Activated T-cell treated with anti-CD3 and anti-CD28 coated beads, Interleukin-2, amount 50 U/mL, for 72 hours (primary cell): Measurements from ENCODE around the gene BCAS4. TPM values are rescaled to one million over a fixed set of nuclear protein-coding genes. Genes with fewer than 3 reads are reported as not detected.

Experiments
- ATAC-seq, 2 donors: fragments of 150-1000 bp; cut with Tn5 transposase; replicated peaks in 1 of 2; 2 replicates each; pipeline ENCODE4 v1.10.0; 2021; ENCODE audit warnings: moderate library complexity in 2 of 2, mild to moderate bottlenecking in 1 of 2
- DNase-seq, 2 donors: peaks; one replicate each; pipeline ENCODE4 v3.0.0; 2021 to 2022; ENCODE audit warnings: mixed read lengths in 1 of 2
- H3K27ac Mint-ChIP-seq: one replicate; pipeline ENCODE4 v1.8.0; 2022; ENCODE audit warnings: mild to moderate bottlenecking, moderate library complexity, mixed read lengths
- H3K27me3 Mint-ChIP-seq: one replicate; pipeline ENCODE4 v1.8.0; 2022; ENCODE audit warnings: low read depth, mixed read lengths
- H3K36me3 Mint-ChIP-seq, 2 donors: one replicate each; pipeline ENCODE4 v1.8.0; 2022; ENCODE audit warnings: mixed read lengths in 2 of 2, mild to moderate bottlenecking in 1 of 2; ENCODE audit not compliant: insufficient read depth in 2 of 2
- H3K4me1 Mint-ChIP-seq: one replicate; pipeline ENCODE4 v1.8.0; 2022; ENCODE audit warnings: low read depth, mixed read lengths
- H3K4me3 Mint-ChIP-seq, 2 donors: one replicate each; pipeline ENCODE4 v1.8.0; 2022; ENCODE audit warnings: mild to moderate bottlenecking in 2 of 2, mixed read lengths in 2 of 2, moderate library complexity in 2 of 2
- H3K9me3 Mint-ChIP-seq, 2 donors: one replicate each; pipeline ENCODE4 v1.8.0; 2022; ENCODE audit warnings: mixed read lengths in 2 of 2
- total RNA-seq, 2 donors: library from RNA; stranded (reverse); gene quantifications; one replicate each; pipeline ENCODE4 v1.2.3, GENCODE V29; 2022

BCAS4 gene
- total RNA-seq, 2 donors from 2014 or later, result 13.6 to 26.7 TPM

GRCh38 chr20:50826121-50826520 lies 31.3 kb downstream of the BCAS4 start:
- Mint-ChIP-seq H3K27me3 (no peaks in the 10 kb centered on the region), H3K27ac (no peak overlapping the region), H3K4me1 (no peaks in the 10 kb centered on the region), H3K4me3 (no peak overlapping the region), H3K36me3 (peaks cover 0 to 4% of the 10 kb centered on the region in 2 donors), H3K9me3 (no peaks in the 10 kb centered on the region)
- DNase-seq (no peak), ATAC-seq (no peak)

DNA sequence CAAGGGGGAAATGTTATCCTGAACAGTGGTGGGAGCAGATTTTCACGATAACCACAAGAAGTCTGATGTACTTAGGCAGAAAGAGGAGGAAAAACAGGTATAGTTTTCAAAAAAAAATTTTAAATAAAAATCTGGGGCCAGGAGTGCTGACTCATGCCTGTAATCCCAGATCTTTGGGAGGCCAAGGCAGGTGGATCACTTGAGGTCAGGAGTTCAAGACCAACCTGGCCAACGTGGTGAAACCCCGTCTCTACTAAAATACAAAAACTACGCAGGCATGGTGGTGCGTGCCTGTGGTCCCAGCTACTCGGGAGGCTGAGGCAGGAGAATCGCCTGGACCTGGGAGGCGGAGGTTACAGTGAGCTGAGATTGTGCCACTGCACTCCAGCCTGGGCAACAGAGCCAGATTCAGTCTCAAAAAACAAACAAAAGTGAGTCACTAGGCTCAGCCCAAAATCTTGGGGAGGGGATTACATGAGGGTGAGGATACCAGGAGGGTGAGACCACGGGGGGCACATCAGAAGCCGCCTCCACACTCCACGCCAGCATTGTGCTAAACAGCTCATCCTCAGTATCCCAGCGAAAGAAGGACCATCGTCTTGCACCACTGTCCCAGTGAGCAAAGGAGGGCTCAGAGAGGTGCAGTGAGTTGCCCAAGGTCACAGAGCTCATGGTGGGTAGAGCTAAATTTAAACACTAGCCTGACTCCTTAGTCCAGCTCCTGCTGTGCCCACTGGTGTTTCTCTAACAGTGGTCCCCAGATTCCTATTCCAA lies 33.7 kb downstream of the BCAS4 start:
- Mint-ChIP-seq H3K9me3 (no peaks in the 10 kb centered on the region), H3K4me3 (no peak overlapping the region), H3K27me3 (no peaks in the 10 kb centered on the region), H3K36me3 (peaks cover 1 to 2% of the 10 kb centered on the region in 2 donors), H3K4me1 (no peaks in the 10 kb centered on the region), H3K27ac (no peak overlapping the region)
- DNase-seq (no peak), ATAC-seq (no peak)

DNA sequence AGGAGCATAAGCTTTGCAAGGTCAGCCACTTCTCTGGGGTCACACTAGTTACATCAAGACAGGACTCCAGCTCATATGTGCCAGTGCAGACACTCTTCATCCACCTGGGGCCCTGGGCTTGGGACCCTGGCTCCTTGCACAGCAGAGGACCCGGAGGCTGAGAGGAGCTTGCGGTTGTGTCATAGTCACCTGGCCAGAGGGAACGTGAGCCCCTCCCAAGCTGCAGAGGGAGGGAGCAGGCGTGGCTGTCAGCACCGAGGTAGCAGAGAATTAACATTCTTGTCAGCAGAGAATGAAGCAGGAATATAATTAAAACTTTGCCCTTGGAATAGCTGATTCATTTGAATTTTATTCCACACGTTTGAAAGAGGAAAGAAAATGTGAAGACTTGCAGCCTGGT lies 36.8 kb downstream of the BCAS4 start:
- peaks cover 0 to 2% of the 10 kb centered on the region in 2 donors for H3K36me3 Mint-ChIP-seq
- no peaks in the 10 kb centered on the region for H3K4me1 Mint-ChIP-seq
- no peaks in the 10 kb centered on the region for H3K9me3 Mint-ChIP-seq
- no peaks in the 10 kb centered on the region for H3K27me3 Mint-ChIP-seq
- no peak overlapping the region for H3K4me3 Mint-ChIP-seq
- H3K27ac Mint-ChIP-seq, result no peak overlapping the region
- no peak for DNase-seq
- no peak for ATAC-seq

DNA sequence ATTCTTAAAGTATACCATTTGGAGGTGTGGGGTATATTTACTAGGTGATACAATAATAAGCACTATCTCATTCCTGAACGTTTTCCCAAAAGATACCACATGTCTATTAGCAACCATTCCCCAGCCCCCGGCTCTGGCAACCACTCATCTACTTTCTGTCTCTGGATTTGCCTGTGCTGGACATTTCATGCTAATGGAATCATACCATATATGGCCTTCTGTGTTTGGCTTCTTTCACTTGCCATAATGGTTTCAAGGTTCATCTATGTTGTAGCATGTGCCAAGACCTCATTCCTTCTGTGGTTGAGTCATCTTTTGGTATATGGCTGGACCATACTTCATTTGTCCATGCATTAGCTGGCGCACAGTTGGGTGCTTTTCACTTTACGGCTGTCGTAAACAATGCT lies 39.7 kb downstream of the BCAS4 start:
- no peak for DNase-seq
- Mint-ChIP-seq H3K27me3 (no peaks in the 10 kb centered on the region), H3K9me3 (no peaks in the 10 kb centered on the region), H3K4me1 (no peaks in the 10 kb centered on the region), H3K36me3 (peaks cover 1 to 2% of the 10 kb centered on the region in 2 donors), H3K4me3 (no peak overlapping the region), H3K27ac (no peak overlapping the region)
- no peak for ATAC-seq

- H3K4me1 Mint-ChIP-seq, result no peaks in the 10 kb centered on the region
- peak overlapping the region in 1 of 2 donors; percentile 12 for H3K4me3 Mint-ChIP-seq
- peaks cover 0 to 1% of the 10 kb centered on the region in 2 donors for H3K36me3 Mint-ChIP-seq
- H3K27ac Mint-ChIP-seq, result no peak overlapping the region
- peak; percentile 19 to 44 for DNase-seq
- no peaks in the 10 kb centered on the region for H3K27me3 Mint-ChIP-seq
- no peaks in the 10 kb centered on the region for H3K9me3 Mint-ChIP-seq
- ATAC-seq, result peak; percentile 49 to 77
Measured at GRCh38 chr20:50837532-50838321, 42.9 kb downstream of the BCAS4 start.

GRCh38 chr20:50838322-50838625 lies 43.4 kb downstream of the BCAS4 start:
- Mint-ChIP-seq H3K36me3 (peaks cover 0 to 1% of the 10 kb centered on the region in 2 donors), H3K27ac (no peak overlapping the region), H3K27me3 (no peaks in the 10 kb centered on the region), H3K4me3 (no peak overlapping the region), H3K4me1 (no peaks in the 10 kb centered on the region), H3K9me3 (no peaks in the 10 kb centered on the region)
- ATAC-seq (no peak), DNase-seq (no peak)

GRCh38 chr20:50838707-50839385 lies 44.0 kb downstream of the BCAS4 start:
- Mint-ChIP-seq H3K36me3 (peaks cover 0 to 1% of the 10 kb centered on the region in 2 donors), H3K4me1 (peaks cover 3% of the 10 kb centered on the region), H3K27me3 (no peaks in the 10 kb centered on the region), H3K9me3 (no peaks in the 10 kb centered on the region), H3K27ac (peak overlapping the region; percentile 1), H3K4me3 (no peak overlapping the region)
- peak; percentile 25 to 55 for ATAC-seq
- DNase-seq, result no peak

DNA sequence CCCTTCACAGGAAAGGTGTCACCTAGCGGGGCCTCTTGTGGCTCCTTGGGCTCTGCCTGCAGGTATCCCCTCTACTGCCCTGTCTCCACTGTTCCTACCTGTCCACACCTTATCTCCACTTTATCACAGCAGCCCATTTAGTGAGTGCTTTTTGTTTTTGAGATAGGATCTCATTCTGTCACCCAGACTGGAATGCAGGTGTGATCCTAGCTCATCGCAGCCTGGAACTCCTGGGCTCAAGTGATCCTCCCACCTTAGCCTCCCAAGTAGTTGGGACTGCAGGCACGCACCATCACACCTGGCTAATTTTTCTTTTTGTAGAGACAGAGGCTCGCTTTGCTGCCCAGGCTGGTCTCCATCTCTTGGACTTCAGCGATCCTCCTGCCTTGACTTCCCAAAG lies 48.0 kb downstream of the BCAS4 start:
- H3K4me3 Mint-ChIP-seq, result no peak overlapping the region
- H3K27me3 Mint-ChIP-seq, result no peaks in the 10 kb centered on the region
- H3K36me3 Mint-ChIP-seq, result no peaks in the 10 kb centered on the region
- peaks cover 17% of the 10 kb centered on the region for H3K4me1 Mint-ChIP-seq
- ATAC-seq (no peak), DNase-seq (no peak)
- H3K27ac Mint-ChIP-seq, result no peak overlapping the region
- no peaks in the 10 kb centered on the region for H3K9me3 Mint-ChIP-seq

DNA sequence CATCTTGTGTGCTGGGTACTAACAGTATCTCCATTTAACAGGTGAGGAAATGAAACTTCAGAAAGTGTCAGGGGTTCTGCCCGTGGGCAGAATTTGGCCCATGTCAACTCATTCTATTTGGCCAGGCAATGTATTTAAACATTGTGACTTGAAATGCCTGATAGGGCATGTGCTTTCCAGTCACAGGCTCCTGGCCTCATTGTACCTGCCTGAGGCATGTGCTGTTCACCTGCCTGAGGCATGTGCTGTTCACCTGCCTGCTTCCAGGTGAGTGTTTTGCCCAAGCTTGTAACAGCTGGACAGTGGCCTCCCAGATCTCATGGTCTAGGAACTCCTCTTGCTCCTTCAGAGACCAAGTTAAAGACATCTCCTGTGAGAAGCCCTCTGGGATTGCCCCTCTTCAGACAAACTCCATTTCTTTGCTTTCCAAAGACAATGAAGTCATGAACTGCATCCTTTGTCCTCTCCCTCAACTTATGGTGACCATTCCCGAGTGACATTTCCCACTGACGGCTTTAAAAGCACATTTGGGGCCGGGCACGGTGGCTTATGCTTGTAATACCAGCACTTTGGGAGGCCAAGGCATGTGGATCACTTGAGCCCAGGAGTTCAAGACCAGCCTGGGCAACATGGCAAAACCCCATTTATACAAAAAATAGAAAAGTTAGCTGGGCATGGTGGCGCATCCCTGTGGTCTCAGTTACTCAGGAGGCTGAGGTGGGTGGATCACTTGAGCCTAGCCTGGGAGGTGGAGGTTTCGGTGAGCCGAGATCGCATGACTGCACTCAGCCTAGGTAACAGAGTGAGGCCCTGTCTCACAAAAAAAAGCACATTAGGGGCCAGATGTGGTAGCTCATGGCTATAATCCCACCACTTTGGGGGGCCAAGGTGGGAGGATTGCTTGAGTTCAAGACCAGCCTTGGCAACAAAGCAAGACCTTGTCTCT lies 48.7 kb downstream of the BCAS4 start:
- no peaks in the 10 kb centered on the region for H3K36me3 Mint-ChIP-seq
- H3K4me1 Mint-ChIP-seq, result peaks cover 17% of the 10 kb centered on the region

DNA sequence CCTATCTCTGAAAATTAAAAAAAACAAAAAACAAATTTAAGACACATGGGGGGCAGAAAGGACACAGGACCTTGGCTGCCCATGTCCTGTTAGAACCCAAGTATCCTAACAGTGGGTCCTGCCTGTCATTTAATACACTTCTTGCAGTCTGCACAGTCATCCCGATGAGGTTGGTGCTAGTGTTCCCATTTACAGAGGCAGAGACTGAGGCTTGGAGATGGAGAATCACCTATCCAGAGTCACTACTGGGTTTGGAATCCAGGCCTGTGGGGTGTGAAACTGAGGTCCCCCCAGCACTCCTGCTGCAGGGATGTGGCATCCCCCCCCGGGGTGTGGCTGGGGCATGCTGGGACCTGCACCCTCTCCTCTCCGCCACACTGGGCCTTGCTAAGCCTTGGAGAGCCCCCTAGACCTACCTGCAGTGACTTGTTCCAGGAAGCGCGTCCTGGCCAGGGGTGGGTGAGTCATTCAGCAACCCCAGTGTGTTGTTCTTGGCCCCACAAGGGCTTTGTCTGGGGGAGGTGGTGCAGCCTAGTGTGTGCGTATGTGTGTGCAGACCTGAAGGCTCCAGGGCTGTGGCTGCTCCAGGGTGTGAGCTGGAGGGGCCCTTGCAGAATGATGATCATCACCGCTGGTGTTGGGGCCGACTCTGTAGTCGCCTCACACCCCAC lies 49.7 kb downstream of the BCAS4 start:
- no peaks in the 10 kb centered on the region for H3K36me3 Mint-ChIP-seq
- no peaks in the 10 kb centered on the region for H3K9me3 Mint-ChIP-seq
- peaks cover 17% of the 10 kb centered on the region for H3K4me1 Mint-ChIP-seq
- peak; percentile 99 for ATAC-seq
- H3K4me3 Mint-ChIP-seq, result peak overlapping the region; percentile 11 to 39
- peak overlapping the region; percentile 57 for H3K27ac Mint-ChIP-seq
- no peaks in the 10 kb centered on the region for H3K27me3 Mint-ChIP-seq
- peak; percentile 81 to 83 for DNase-seq

More for the DNA sequence above, 48.7 kb downstream of the BCAS4 start:
- Mint-ChIP-seq H3K27ac (peak overlapping the region; percentile 42), H3K9me3 (no peaks in the 10 kb centered on the region), H3K4me3 (no peak overlapping the region), H3K27me3 (no peaks in the 10 kb centered on the region)
- ATAC-seq (no peak), DNase-seq (no peak)

DNA sequence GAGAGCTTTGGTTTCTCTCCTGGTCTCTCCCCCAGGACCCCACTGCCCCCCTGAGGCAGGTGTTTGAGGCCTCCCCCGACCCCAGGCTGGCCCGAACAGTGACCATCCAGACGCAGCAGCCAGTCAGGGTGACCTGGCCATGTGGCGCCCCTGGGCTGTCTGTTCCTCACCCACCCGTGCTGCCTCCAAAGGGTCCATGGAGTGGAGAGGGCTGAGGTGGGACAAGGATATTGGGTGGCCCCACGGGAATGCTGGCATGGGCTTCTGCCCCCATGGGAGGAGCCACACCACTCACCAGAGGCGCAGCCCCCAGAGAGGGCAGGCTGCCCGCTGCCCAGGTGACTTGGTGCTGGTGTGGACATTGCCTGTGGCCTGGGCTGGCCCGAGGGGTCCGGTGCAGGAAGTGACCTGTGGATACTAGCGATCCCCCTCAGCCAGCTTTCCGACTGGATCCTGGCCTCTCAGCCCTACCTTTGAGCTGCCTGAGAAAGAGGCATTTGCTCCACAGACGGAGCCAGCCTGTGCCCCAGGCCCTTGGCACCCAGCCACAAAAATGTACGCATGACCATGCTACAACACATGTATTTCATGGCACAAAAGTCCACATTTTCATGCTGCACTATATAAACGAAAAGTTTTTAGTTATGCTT lies 50.8 kb downstream of the BCAS4 start:
- no peak overlapping the region for H3K4me3 Mint-ChIP-seq
- H3K27ac Mint-ChIP-seq, result no peak overlapping the region
- H3K9me3 Mint-ChIP-seq, result no peaks in the 10 kb centered on the region
- ATAC-seq, result no peak
- DNase-seq, result no peak
- no peaks in the 10 kb centered on the region for H3K36me3 Mint-ChIP-seq
- H3K4me1 Mint-ChIP-seq, result peaks cover 17% of the 10 kb centered on the region
- H3K27me3 Mint-ChIP-seq, result no peaks in the 10 kb centered on the region
